WTC11 (cell line): ENCODE measurements around the gene GPX3. TPM values are rescaled to one million over a fixed set of nuclear protein-coding genes. Genes with fewer than 3 reads are reported as not detected.

Experiments used
- ATAC-seq: fragments of 200-7000 bp; cut with Tn5 transposase; 2 replicates; pipeline ENCODE4 v1.10.0; 2021; ENCODE audit warnings: mild to moderate bottlenecking, moderate library complexity
- CTCF ChIA-PET: fragments of 300-600 bp; sonication (Branson Sonifier 250); formaldehyde crosslinking; loops from one replicate; lab custom pipeline; 2021; ENCODE audit warnings: antibody characterized with exemption; lab: Charles Lee
- POLR2A ChIA-PET: fragments of 350-600 bp; sonication (Branson Sonifier 250); formaldehyde crosslinking; loops from one replicate; lab custom pipeline; 2021; ENCODE audit warnings: antibody characterized with exemption; lab: Charles Lee
- DNase-seq: peaks from one replicate; pipeline ENCODE4 v3.0.0; 2021; ENCODE audit warnings: low spot score
- H3K27ac Mint-ChIP-seq: 2 replicates; pipeline ENCODE4 v1.8.0; 2021; ENCODE audit warnings: mixed read lengths
- H3K27me3 Mint-ChIP-seq: 2 replicates; pipeline ENCODE4 v1.8.0; 2021; ENCODE audit warnings: low read depth, mild to moderate bottlenecking, moderate library complexity, mixed read lengths
- H3K36me3 Mint-ChIP-seq: 2 replicates; pipeline ENCODE4 v1.8.0; 2021; ENCODE audit warnings: mixed read lengths
- H3K4me1 Mint-ChIP-seq: 2 replicates; pipeline ENCODE4 v1.8.0; 2022; ENCODE audit warnings: mixed read lengths
- H3K4me3 Mint-ChIP-seq: 2 replicates; pipeline ENCODE4 v1.8.0; 2021; ENCODE audit warnings: mild to moderate bottlenecking, moderate library complexity, mixed read lengths
- H3K9me3 Mint-ChIP-seq: 2 replicates; pipeline ENCODE4 v1.8.0; 2021; ENCODE audit warnings: mixed read lengths
- AFF4 ChIP-seq: sonication (generic); formaldehyde crosslinking; IDR thresholded peaks from 2 replicates; pipeline ENCODE4 v1.8.1; 2023; ENCODE audit warnings: mild to moderate bottlenecking, missing genetic modification reagents, borderline replicate concordance
- CREM ChIP-seq: sonication (generic); formaldehyde crosslinking; IDR thresholded peaks from 2 replicates; pipeline ENCODE4 v1.8.1; 2022; ENCODE audit warnings: mild to moderate bottlenecking, missing genetic modification reagents, moderate library complexity
- ELF4 ChIP-seq: sonication (generic); formaldehyde crosslinking; IDR thresholded peaks from 2 replicates; pipeline ENCODE4 v1.8.1; 2022; ENCODE audit warnings: low read depth, mild to moderate bottlenecking, moderate library complexity, missing genetic modification reagents
- ESRRA ChIP-seq: sonication (generic); formaldehyde crosslinking; IDR thresholded peaks from 2 replicates; pipeline ENCODE4 v1.8.1; 2022; ENCODE audit warnings: mild to moderate bottlenecking, missing genetic modification reagents, borderline replicate concordance
- FOXP1 ChIP-seq: sonication (generic); formaldehyde crosslinking; IDR thresholded peaks from 2 replicates; pipeline ENCODE4 v1.8.0; 2022; ENCODE audit warnings: missing genetic modification reagents, mild to moderate bottlenecking, moderate library complexity, borderline replicate concordance
- PRDM15 ChIP-seq: sonication (generic); formaldehyde crosslinking; IDR thresholded peaks from 2 replicates; pipeline ENCODE4 v1.8.0; 2022; ENCODE audit warnings: missing genetic modification reagents
- ZBTB21 ChIP-seq: sonication (generic); formaldehyde crosslinking; IDR thresholded peaks from 2 replicates; pipeline ENCODE4 v1.8.1; 2023; ENCODE audit warnings: mild to moderate bottlenecking, missing genetic modification reagents, borderline replicate concordance
- ZNF219 ChIP-seq: sonication (generic); formaldehyde crosslinking; IDR thresholded peaks from 2 replicates; pipeline ENCODE4 v1.8.0; 2023; ENCODE audit warnings: missing genetic modification reagents, mild to moderate bottlenecking, borderline replicate concordance
- ZNF532 ChIP-seq: fragments of 250-450 bp; sonication (Bioruptor Pico); IDR thresholded peaks from 2 replicates; pipeline ENCODE4 v1.9.0; 2021; ENCODE audit warnings: mild to moderate bottlenecking, borderline replicate concordance
- total RNA-seq: library from RNA; stranded (reverse); gene quantifications from 3 replicates; pipeline ENCODE4 v1.2.3, GENCODE V29; 2021
- TF ChIP-seq, protein P1 (sequence below): sonication (generic); formaldehyde crosslinking; IDR thresholded peaks from 2 replicates; pipeline ENCODE4 v1.8.0; 2023; ENCODE audit warnings: mild to moderate bottlenecking, missing genetic modification reagents
- TF ChIP-seq, protein P2 (sequence below): sonication (generic); formaldehyde crosslinking; IDR thresholded peaks from 2 replicates; pipeline ENCODE4 v1.8.1; 2022; ENCODE audit warnings: low read depth, missing genetic modification reagents, borderline replicate concordance
- TF ChIP-seq, protein P3 (sequence below): sonication (generic); formaldehyde crosslinking; IDR thresholded peaks from 2 replicates; pipeline ENCODE4 v1.8.0; 2023; ENCODE audit warnings: missing genetic modification reagents, mild to moderate bottlenecking, borderline replicate concordance

Gene GPX3
- total RNA-seq, 1 experiment from 2014 or later: 24.5 TPM

DNA sequence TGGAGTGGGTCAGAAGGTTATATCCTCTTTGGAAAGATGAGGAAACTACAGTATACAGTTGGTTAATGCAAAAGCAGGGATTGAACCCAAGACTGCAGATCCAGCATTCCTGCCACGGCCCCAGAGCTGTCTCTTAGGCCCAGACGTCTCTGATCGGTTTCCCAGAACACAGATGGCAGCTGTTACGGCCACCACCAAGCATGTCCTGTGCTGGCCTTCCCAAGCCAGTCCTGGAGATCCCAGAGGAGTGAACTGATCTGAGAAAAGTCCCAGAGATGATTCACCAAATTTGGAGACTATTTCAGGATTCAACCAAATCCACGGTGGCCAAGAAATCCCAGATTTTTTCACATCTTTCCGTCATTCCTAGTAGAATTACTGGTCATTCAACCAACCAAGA is 40.4 kb downstream of the GPX3 start (continued):
- no peak for TF ChIP-seq PRDM15 (CRISPR knock-in tag)
- no peak for TF ChIP-seq ESRRA (CRISPR knock-in tag)
- TF ChIP-seq, protein P1, sequence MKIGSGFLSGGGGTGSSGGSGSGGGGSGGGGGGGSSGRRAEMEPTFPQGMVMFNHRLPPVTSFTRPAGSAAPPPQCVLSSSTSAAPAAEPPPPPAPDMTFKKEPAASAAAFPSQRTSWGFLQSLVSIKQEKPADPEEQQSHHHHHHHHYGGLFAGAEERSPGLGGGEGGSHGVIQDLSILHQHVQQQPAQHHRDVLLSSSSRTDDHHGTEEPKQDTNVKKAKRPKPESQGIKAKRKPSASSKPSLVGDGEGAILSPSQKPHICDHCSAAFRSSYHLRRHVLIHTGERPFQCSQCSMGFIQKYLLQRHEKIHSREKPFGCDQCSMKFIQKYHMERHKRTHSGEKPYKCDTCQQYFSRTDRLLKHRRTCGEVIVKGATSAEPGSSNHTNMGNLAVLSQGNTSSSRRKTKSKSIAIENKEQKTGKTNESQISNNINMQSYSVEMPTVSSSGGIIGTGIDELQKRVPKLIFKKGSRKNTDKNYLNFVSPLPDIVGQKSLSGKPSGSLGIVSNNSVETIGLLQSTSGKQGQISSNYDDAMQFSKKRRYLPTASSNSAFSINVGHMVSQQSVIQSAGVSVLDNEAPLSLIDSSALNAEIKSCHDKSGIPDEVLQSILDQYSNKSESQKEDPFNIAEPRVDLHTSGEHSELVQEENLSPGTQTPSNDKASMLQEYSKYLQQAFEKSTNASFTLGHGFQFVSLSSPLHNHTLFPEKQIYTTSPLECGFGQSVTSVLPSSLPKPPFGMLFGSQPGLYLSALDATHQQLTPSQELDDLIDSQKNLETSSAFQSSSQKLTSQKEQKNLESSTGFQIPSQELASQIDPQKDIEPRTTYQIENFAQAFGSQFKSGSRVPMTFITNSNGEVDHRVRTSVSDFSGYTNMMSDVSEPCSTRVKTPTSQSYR (CRISPR knock-in tag): no peak

DNA sequence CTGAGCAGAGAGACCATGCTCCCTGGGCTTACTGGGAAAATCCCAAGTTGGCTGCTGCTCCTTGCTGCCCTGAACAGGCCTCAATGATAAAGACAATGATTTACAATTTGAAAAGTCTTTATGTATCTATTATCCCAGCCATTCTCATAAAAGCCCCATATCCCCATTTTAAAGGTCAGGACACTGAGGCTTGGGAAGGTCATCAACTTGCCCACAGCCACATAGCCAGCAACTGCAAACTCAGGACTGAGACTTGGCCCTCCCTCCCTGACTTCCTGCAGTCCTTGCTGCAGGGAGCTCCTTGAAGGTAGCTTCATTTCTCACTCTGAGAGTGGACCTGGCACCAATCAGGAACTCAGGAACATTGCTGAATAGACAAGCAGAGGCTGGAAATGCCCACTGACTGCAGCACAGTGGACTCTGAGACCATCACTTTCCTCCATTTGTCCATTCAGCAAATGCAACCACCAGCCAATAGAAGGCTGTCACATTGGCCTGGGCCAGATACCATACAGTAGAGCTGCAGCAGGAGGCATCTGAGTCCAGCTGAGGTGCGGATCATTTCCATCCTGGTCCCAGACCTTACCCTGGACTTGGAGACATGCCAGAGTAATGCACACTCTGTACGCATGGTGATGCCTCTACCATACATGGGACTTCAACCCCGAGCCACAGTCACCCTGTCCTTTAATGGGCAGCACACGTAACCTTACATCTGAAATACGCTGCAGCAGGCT is 42.2 kb downstream of the GPX3 start:
- POLR2A ChIA-PET: no interaction called here
- CTCF ChIA-PET: interaction anchor here (1.1 to 4.5 kb wide), 4 partner anchors 12 to 102 kb away, joined by 3 to 37 read pairs (median 10); no protein-coding TSS in a partner anchor
- Mint-ChIP-seq H3K36me3 (peaks cover 23% of the 10 kb centered on the region), H3K4me1 (peaks cover 13% of the 10 kb centered on the region), H3K27me3 (no peaks in the 10 kb centered on the region), H3K4me3 (no peak overlapping the region), H3K27ac (no peak overlapping the region), H3K9me3 (no peaks in the 10 kb centered on the region)
- ATAC-seq (no peak), DNase-seq (no peak)
- TF ChIP-seq CREM (CRISPR knock-in tag) (no peak), ZNF532 (CRISPR knock-in tag) (no peak), AFF4 (CRISPR knock-in tag) (no peak), ELF4 (CRISPR knock-in tag) (no peak), FOXP1 (CRISPR knock-in tag) (no peak), ESRRA (CRISPR knock-in tag) (no peak), ZNF219 (CRISPR knock-in tag) (no peak), ZBTB21 (CRISPR knock-in tag) (no peak)
- TF ChIP-seq, protein P2, sequence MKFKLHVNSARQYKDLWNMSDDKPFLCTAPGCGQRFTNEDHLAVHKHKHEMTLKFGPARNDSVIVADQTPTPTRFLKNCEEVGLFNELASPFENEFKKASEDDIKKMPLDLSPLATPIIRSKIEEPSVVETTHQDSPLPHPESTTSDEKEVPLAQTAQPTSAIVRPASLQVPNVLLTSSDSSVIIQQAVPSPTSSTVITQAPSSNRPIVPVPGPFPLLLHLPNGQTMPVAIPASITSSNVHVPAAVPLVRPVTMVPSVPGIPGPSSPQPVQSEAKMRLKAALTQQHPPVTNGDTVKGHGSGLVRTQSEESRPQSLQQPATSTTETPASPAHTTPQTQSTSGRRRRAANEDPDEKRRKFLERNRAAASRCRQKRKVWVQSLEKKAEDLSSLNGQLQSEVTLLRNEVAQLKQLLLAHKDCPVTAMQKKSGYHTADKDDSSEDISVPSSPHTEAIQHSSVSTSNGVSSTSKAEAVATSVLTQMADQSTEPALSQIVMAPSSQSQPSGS (CRISPR knock-in tag): no peak
- TF ChIP-seq, protein P3, sequence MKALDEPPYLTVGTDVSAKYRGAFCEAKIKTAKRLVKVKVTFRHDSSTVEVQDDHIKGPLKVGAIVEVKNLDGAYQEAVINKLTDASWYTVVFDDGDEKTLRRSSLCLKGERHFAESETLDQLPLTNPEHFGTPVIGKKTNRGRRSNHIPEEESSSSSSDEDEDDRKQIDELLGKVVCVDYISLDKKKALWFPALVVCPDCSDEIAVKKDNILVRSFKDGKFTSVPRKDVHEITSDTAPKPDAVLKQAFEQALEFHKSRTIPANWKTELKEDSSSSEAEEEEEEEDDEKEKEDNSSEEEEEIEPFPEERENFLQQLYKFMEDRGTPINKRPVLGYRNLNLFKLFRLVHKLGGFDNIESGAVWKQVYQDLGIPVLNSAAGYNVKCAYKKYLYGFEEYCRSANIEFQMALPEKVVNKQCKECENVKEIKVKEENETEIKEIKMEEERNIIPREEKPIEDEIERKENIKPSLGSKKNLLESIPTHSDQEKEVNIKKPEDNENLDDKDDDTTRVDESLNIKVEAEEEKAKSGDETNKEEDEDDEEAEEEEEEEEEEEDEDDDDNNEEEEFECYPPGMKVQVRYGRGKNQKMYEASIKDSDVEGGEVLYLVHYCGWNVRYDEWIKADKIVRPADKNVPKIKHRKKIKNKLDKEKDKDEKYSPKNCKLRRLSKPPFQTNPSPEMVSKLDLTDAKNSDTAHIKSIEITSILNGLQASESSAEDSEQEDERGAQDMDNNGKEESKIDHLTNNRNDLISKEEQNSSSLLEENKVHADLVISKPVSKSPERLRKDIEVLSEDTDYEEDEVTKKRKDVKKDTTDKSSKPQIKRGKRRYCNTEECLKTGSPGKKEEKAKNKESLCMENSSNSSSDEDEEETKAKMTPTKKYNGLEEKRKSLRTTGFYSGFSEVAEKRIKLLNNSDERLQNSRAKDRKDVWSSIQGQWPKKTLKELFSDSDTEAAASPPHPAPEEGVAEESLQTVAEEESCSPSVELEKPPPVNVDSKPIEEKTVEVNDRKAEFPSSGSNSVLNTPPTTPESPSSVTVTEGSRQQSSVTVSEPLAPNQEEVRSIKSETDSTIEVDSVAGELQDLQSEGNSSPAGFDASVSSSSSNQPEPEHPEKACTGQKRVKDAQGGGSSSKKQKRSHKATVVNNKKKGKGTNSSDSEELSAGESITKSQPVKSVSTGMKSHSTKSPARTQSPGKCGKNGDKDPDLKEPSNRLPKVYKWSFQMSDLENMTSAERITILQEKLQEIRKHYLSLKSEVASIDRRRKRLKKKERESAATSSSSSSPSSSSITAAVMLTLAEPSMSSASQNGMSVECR: no peak
